H1 (cell line): ENCODE results near the gene PDZD2. TPM values are rescaled to one million over a fixed set of nuclear protein-coding genes. Genes with fewer than 3 reads are reported as not detected.

Source experiments
- polyA plus RNA-seq, 7 experiments: library from polyadenylated mRNA; depleted of rRNA in 3 of 7; stranded (reverse) in 5 of 7; unstranded in 2 of 7; fragments of >200 nt in 5 of 7; fragments of 200-250 nt in 2 of 7; gene quantifications; 1 replicate in 5 of 7; 2 replicates in 1 of 7; 4 replicates in 1 of 7; pipeline versions ENCODE4 v1.2.1 to v1.2.3, GENCODE V29; 2011 to 2013; ENCODE audit warnings: missing spikeins in 2 of 7, mixed read lengths in 2 of 7
- total RNA-seq: library from RNA; stranded (reverse); fragmentation: NEBNext Ultra II Directional; extraction: Animal tissue kit (Norgen Biotek cat#: 25700); gene quantifications from 2 replicates; pipeline ENCODE4 v1.2.1, GENCODE V29; 2021
- TF ChIP-seq, protein P1 (sequence below): fragments of 300-600 bp; sonication (generic); IDR thresholded peaks from 2 replicates; pipeline ENCODE4 v1.7.1; 2012; ENCODE audit warnings: low read length, moderate library complexity, mild to moderate bottlenecking, inconsistent platforms; ENCODE audit not compliant: insufficient replicate concordance

Gene PDZD2
- total and polyA plus RNA-seq, 2 of the 8 experiments (the other 6 are each of a cell fraction or from before 2014, with no cell fraction given), result 1.2 to 6.8 TPM

GRCh38 chr5:31754741-31755675, 116.1 kb downstream of the PDZD2 start (continued):
- TF ChIP-seq, protein P1, sequence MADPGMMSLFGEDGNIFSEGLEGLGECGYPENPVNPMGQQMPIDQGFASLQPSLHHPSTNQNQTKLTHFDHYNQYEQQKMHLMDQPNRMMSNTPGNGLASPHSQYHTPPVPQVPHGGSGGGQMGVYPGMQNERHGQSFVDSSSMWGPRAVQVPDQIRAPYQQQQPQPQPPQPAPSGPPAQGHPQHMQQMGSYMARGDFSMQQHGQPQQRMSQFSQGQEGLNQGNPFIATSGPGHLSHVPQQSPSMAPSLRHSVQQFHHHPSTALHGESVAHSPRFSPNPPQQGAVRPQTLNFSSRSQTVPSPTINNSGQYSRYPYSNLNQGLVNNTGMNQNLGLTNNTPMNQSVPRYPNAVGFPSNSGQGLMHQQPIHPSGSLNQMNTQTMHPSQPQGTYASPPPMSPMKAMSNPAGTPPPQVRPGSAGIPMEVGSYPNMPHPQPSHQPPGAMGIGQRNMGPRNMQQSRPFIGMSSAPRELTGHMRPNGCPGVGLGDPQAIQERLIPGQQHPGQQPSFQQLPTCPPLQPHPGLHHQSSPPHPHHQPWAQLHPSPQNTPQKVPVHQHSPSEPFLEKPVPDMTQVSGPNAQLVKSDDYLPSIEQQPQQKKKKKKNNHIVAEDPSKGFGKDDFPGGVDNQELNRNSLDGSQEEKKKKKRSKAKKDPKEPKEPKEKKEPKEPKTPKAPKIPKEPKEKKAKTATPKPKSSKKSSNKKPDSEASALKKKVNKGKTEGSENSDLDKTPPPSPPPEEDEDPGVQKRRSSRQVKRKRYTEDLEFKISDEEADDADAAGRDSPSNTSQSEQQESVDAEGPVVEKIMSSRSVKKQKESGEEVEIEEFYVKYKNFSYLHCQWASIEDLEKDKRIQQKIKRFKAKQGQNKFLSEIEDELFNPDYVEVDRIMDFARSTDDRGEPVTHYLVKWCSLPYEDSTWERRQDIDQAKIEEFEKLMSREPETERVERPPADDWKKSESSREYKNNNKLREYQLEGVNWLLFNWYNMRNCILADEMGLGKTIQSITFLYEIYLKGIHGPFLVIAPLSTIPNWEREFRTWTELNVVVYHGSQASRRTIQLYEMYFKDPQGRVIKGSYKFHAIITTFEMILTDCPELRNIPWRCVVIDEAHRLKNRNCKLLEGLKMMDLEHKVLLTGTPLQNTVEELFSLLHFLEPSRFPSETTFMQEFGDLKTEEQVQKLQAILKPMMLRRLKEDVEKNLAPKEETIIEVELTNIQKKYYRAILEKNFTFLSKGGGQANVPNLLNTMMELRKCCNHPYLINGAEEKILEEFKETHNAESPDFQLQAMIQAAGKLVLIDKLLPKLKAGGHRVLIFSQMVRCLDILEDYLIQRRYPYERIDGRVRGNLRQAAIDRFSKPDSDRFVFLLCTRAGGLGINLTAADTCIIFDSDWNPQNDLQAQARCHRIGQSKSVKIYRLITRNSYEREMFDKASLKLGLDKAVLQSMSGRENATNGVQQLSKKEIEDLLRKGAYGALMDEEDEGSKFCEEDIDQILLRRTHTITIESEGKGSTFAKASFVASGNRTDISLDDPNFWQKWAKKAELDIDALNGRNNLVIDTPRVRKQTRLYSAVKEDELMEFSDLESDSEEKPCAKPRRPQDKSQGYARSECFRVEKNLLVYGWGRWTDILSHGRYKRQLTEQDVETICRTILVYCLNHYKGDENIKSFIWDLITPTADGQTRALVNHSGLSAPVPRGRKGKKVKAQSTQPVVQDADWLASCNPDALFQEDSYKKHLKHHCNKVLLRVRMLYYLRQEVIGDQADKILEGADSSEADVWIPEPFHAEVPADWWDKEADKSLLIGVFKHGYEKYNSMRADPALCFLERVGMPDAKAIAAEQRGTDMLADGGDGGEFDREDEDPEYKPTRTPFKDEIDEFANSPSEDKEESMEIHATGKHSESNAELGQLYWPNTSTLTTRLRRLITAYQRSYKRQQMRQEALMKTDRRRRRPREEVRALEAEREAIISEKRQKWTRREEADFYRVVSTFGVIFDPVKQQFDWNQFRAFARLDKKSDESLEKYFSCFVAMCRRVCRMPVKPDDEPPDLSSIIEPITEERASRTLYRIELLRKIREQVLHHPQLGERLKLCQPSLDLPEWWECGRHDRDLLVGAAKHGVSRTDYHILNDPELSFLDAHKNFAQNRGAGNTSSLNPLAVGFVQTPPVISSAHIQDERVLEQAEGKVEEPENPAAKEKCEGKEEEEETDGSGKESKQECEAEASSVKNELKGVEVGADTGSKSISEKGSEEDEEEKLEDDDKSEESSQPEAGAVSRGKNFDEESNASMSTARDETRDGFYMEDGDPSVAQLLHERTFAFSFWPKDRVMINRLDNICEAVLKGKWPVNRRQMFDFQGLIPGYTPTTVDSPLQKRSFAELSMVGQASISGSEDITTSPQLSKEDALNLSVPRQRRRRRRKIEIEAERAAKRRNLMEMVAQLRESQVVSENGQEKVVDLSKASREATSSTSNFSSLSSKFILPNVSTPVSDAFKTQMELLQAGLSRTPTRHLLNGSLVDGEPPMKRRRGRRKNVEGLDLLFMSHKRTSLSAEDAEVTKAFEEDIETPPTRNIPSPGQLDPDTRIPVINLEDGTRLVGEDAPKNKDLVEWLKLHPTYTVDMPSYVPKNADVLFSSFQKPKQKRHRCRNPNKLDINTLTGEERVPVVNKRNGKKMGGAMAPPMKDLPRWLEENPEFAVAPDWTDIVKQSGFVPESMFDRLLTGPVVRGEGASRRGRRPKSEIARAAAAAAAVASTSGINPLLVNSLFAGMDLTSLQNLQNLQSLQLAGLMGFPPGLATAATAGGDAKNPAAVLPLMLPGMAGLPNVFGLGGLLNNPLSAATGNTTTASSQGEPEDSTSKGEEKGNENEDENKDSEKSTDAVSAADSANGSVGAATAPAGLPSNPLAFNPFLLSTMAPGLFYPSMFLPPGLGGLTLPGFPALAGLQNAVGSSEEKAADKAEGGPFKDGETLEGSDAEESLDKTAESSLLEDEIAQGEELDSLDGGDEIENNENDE, result no peak
- TF ChIP-seq, all 59 proteins: peak for 0
